Transverse colon (tissue), 4 donors: ENCODE data around the gene ABCA1. TPM values are rescaled to one million over a fixed set of nuclear protein-coding genes. Genes with fewer than 3 reads are reported as not detected.

ENCODE experiments used
- DNase-seq: peaks from one replicate; pipeline ENCODE4 v3.0.0-alpha.2; 2019
- H3K27ac ChIP-seq, 4 donors: fragments of 200-600 bp; sonication (generic); 2 replicates each; pipeline ENCODE4 v1.5.1; 2016 to 2018; ENCODE audit warnings: inconsistent platforms in 4 of 4
- H3K27me3 ChIP-seq: fragments of 200-600 bp; sonication (generic); 2 replicates; pipeline ENCODE4 v1.5.1; 2017; ENCODE audit warnings: inconsistent platforms
- H3K36me3 ChIP-seq, 4 donors: fragments of 200-600 bp; sonication (generic); 2 replicates each; pipeline ENCODE4 v1.5.1; 2017 to 2019; ENCODE audit warnings: inconsistent platforms in 4 of 4
- H3K4me1 ChIP-seq, 4 donors: fragments of 200-600 bp; sonication (generic); 2 replicates each; pipeline ENCODE4 v1.5.1; 2017 to 2020; ENCODE audit warnings: inconsistent platforms in 4 of 4
- H3K4me3 ChIP-seq, 4 donors: fragments of 200-600 bp; sonication (generic); 1 replicate in 1 of 4; 2 replicates in 3 of 4; pipeline versions ENCODE4 v1.5.1 to v1.6.1; 2017 to 2019; ENCODE audit warnings: inconsistent platforms in 4 of 4
- H3K9me3 ChIP-seq, 2 donors: fragments of 200-600 bp; sonication (generic); 2 replicates each; pipeline ENCODE4 v1.5.1; 2017 to 2019; ENCODE audit warnings: inconsistent platforms in 2 of 2
- EP300 ChIP-seq: sonication (generic); formaldehyde crosslinking; IDR thresholded peaks from one replicate; pipeline ENCODE4 v1.6.1; 2017; ENCODE audit warnings: antibody characterized with exemption, low read depth
- POLR2A ChIP-seq: fragments of 450-650 bp; IDR thresholded peaks from one replicate; pipeline ENCODE4 v1.6.1; 2016; ENCODE audit warnings: antibody characterized with exemption, mild to moderate bottlenecking, moderate library complexity
- POLR2AphosphoS5 ChIP-seq, 3 donors: sonication (generic); formaldehyde crosslinking; IDR thresholded peaks; one replicate each; pipeline ENCODE4 v1.6.1; 2016; ENCODE audit warnings: antibody characterized with exemption in 3 of 3
- WGBS, 2 donors: methylation state at CpG; one replicate each; pipeline ENCODE4 v1.1.5; 2018; ENCODE audit warnings: low coverage in 1 of 2; 5-methylcytosine and 5-hydroxymethylcytosine counted together
- in situ Hi-C, 4 donors: fragments of 200-750 bp; cut with MboI; loops; one replicate each; pipeline versions ENCODE4 v1.15.0 to v1.15.1; 2017; ENCODE audit warnings: low sequenced_read_pairs in 3 of 4, low pct_ligation_motif_present in 1 of 4, low pct_unique_long_range_greater_than_20kb in 1 of 4
- intact Hi-C: fragments of 100-400 bp; cut with DNase I; formaldehyde crosslinking; loops from one replicate; pipeline ENCODE4 v1.15.1; 2023; ENCODE audit warnings: low total_unique reads
- total RNA-seq, 4 donors: library from RNA; depleted of rRNA; stranded (reverse); fragments of >200 nt; gene quantifications; one replicate each; pipeline ENCODE4 v1.1.0, GENCODE V29; 2016
- TF ChIP-seq, protein P1 (sequence below), 5 experiments: fragments of 200-600 bp in 3 of 5; fragments of 450-650 bp in 2 of 5; sonication (generic) in 3 of 5; IDR thresholded peaks; 1 replicate in 2 of 5; 2 replicates in 3 of 5; pipeline ENCODE4 v1.5.1; 2016 to 2017; ENCODE audit warnings: antibody characterized with exemption in 5 of 5, inconsistent platforms in 3 of 5, mild to moderate bottlenecking in 2 of 5, moderate library complexity in 1 of 5

ABCA1 gene
- total RNA-seq, 4 donors from 2014 or later, result 20.5 to 67.3 (median 60.5) TPM

DNA sequence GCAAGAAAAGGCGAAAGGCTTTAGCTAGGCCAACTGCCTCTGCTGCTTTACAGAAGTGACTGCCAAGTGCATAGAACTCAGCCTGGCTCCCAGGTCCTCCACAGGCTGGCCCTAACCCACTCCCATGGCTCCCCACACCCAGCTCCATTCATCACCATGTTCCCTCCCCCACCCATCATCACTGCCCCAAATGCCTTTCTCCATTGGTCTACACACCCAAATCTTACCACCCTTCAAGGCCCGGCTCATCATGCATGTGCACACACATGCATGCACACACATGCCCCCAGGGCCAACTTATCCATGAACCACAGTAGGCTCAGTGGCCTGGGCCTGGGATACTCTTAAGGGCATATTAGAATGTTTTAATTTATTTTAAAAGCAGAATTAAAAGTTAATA is 44.8 kb downstream of the ABCA1 start:
- H3K9me3 ChIP-seq, result no peaks in the 10 kb centered on the region
- H3K4me3 ChIP-seq, result no peak overlapping the region
- peaks cover 0 to 47% (median 19%) of the 10 kb centered on the region in 4 donors for H3K36me3 ChIP-seq
- in situ Hi-C loops, result no loop called here
- WGBS, 2 donors, result 98% methylated on average over 2 of the region's 2 CpGs; no CpG with 5 or more reads in 1 of the 2 donors
- no peaks in the 10 kb centered on the region for H3K27me3 ChIP-seq
- no peak overlapping the region for H3K27ac ChIP-seq
- intact Hi-C loops, result no loop called here
- DNase-seq, result no peak
- TF ChIP-seq, protein P1, sequence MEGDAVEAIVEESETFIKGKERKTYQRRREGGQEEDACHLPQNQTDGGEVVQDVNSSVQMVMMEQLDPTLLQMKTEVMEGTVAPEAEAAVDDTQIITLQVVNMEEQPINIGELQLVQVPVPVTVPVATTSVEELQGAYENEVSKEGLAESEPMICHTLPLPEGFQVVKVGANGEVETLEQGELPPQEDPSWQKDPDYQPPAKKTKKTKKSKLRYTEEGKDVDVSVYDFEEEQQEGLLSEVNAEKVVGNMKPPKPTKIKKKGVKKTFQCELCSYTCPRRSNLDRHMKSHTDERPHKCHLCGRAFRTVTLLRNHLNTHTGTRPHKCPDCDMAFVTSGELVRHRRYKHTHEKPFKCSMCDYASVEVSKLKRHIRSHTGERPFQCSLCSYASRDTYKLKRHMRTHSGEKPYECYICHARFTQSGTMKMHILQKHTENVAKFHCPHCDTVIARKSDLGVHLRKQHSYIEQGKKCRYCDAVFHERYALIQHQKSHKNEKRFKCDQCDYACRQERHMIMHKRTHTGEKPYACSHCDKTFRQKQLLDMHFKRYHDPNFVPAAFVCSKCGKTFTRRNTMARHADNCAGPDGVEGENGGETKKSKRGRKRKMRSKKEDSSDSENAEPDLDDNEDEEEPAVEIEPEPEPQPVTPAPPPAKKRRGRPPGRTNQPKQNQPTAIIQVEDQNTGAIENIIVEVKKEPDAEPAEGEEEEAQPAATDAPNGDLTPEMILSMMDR (IDR thresholded peaks at IDR 0.05), result no peak
- TF ChIP-seq POLR2A, result no peak
- TF ChIP-seq EP300, result no peak
- TF ChIP-seq POLR2AphosphoS5 (IDR thresholded peaks at IDR 0.05), result no peak
- peaks cover 0 to 13% (median 2%) of the 10 kb centered on the region in 4 donors for H3K4me1 ChIP-seq

GRCh38 chr9:104882566-104882965 is 45.4 kb downstream of the ABCA1 start:
- no peaks in the 10 kb centered on the region for H3K9me3 ChIP-seq
- intact Hi-C loops, result no loop called here
- H3K27ac ChIP-seq, result no peak overlapping the region
- no peak overlapping the region for H3K4me3 ChIP-seq
- no peaks in the 10 kb centered on the region for H3K27me3 ChIP-seq
- no peak for DNase-seq
- in situ Hi-C loops, result no loop called here
- peaks cover 0 to 13% (median 2%) of the 10 kb centered on the region in 4 donors for H3K4me1 ChIP-seq
- TF ChIP-seq, protein P1 (IDR thresholded peaks at IDR 0.05), result no peak
- no peak for TF ChIP-seq POLR2AphosphoS5 (IDR thresholded peaks at IDR 0.05)
- TF ChIP-seq EP300, result no peak
- TF ChIP-seq POLR2A, result no peak
- H3K36me3 ChIP-seq, result peaks cover 0 to 44% (median 17%) of the 10 kb centered on the region in 4 donors

- intact Hi-C loops, result no loop called here
- Histone ChIP-seq H3K4me3 (no peak overlapping the region), H3K4me1 (peaks cover 0 to 13% (median 2%) of the 10 kb centered on the region in 4 donors), H3K27me3 (no peaks in the 10 kb centered on the region), H3K27ac (no peak overlapping the region), H3K36me3 (peaks cover 0 to 44% (median 16%) of the 10 kb centered on the region in 4 donors), H3K9me3 (no peaks in the 10 kb centered on the region)
- 71% methylated on average over 4 of the region's 4 CpGs; no CpG with 5 or more reads in 1 of the 2 donors for WGBS, 2 donors
- no peak for DNase-seq
- in situ Hi-C loops, result no loop called here
- TF ChIP-seq POLR2A, result no peak
- TF ChIP-seq, protein P1 (IDR thresholded peaks at IDR 0.05), result no peak
These were observed 45.9 kb downstream of the ABCA1 start for GRCh38 chr9:104882086-104882485.

- in situ Hi-C loops (no loop called here), intact Hi-C loops (loop anchor here (1.0 kb wide), 1 partner anchor 47 kb away; no protein-coding TSS in a partner anchor)
- WGBS, 2 donors, result 69 to 73% methylated on average over 4 to 5 of the region's 5 CpGs
- no peaks in the 10 kb centered on the region for H3K9me3 ChIP-seq
- H3K4me1 ChIP-seq, result peaks cover 0 to 13% (median 2%) of the 10 kb centered on the region in 4 donors
- DNase-seq, result no peak
- no peaks in the 10 kb centered on the region for H3K27me3 ChIP-seq
- H3K4me3 ChIP-seq, result no peak overlapping the region
- TF ChIP-seq POLR2A, result no peak
- peak in 2 of 3 donors; percentile 26 to 34 for TF ChIP-seq POLR2AphosphoS5 (IDR thresholded peaks at IDR 0.05)
- peak overlapping the region; percentile 40 to 61 (median 46) for H3K27ac ChIP-seq
- H3K36me3 ChIP-seq, result peaks cover 0 to 33% (median 6%) of the 10 kb centered on the region in 4 donors
These were observed 48.2 kb downstream of the ABCA1 start for GRCh38 chr9:104879555-104880309.
